PC-3 (cell line): ENCODE results near the gene TBXA2R. TPM values are rescaled to one million over a fixed set of nuclear protein-coding genes. Genes with fewer than 3 reads are reported as not detected.

Experiments used
- ATAC-seq: fragments of 200-7000 bp; cut with Tn5 transposase; 2 replicates; pipeline ENCODE4 v1.9.1; 2020; ENCODE audit warnings: mild to moderate bottlenecking, moderate library complexity
- BruUV-seq: library from RNA; stranded (reverse); fragments of 400-500 nt; replicated peaks from 2 replicates; lab custom pipeline; 2021; lab: Mats Ljungman, UMichigan
- CTCF ChIA-PET: fragments of 300-600 bp; sonication (Branson Sonifier 250); formaldehyde crosslinking; loops from one replicate; lab custom pipeline; 2022; ENCODE audit warnings: antibody characterized with exemption; lab: Charles Lee
- POLR2A ChIA-PET: fragments of 300-600 bp; sonication (Branson Sonifier 250); formaldehyde crosslinking; loops from one replicate; lab custom pipeline; 2022; ENCODE audit warnings: antibody characterized with exemption; ENCODE audit not compliant: unreplicated experiment; lab: Charles Lee
- DNase-seq: peaks from one replicate; pipeline ENCODE4 v3.0.0-alpha.2; 2015
- H2AFZ ChIP-seq: fragments of 300-600 bp; sonication (generic); 2 replicates; pipeline ENCODE4 v1.6.0; 2016; ENCODE audit warnings: antibody characterized with exemption, low read length
- H3F3A ChIP-seq: fragments of 300-600 bp; sonication (generic); one replicate; pipeline ENCODE4 v1.6.0; 2017; ENCODE audit warnings: antibody characterized with exemption, low read length, control low read depth, mild to moderate bottlenecking; ENCODE audit not compliant: unreplicated experiment
- H3K27ac ChIP-seq: fragments of 300-600 bp; sonication (generic); 2 replicates; pipeline ENCODE4 v1.5.1; 2016; ENCODE audit warnings: mild to moderate bottlenecking, low read length
- H3K27me3 ChIP-seq: fragments of 300-600 bp; sonication (generic); 2 replicates; pipeline ENCODE4 v1.6.1; 2016; ENCODE audit warnings: low read length, mixed read lengths
- H3K36me3 ChIP-seq: fragments of 300-600 bp; sonication (generic); 2 replicates; pipeline ENCODE4 v1.6.1; 2016; ENCODE audit warnings: low read depth, mixed run types, low read length, mixed read lengths
- H3K4me1 ChIP-seq: fragments of 300-600 bp; sonication (generic); 2 replicates; pipeline ENCODE4 v1.5.1; 2016; ENCODE audit warnings: low read length; ENCODE audit not compliant: insufficient read depth
- H3K4me2 ChIP-seq: fragments of 300-600 bp; sonication (generic); 2 replicates; pipeline ENCODE4 v1.6.0; 2016; ENCODE audit warnings: low read length
- H3K4me3 ChIP-seq: fragments of 300-600 bp; sonication (generic); 2 replicates; pipeline ENCODE4 v1.5.1; 2016; ENCODE audit warnings: mild to moderate bottlenecking, low read length, mixed read lengths
- H3K79me2 ChIP-seq: fragments of 300-600 bp; sonication (generic); 2 replicates; pipeline ENCODE4 v1.6.1; 2017; ENCODE audit warnings: low read length, mixed read lengths
- H3K9ac ChIP-seq: fragments of 300-600 bp; sonication (generic); 2 replicates; pipeline ENCODE4 v1.6.0; 2016; ENCODE audit warnings: mild to moderate bottlenecking, low read length
- H3K9me2 ChIP-seq: fragments of 300-600 bp; sonication (generic); replicated peaks from 2 replicates; pipeline ENCODE4 v1.6.1; 2016; ENCODE audit warnings: mixed run types, low read length, mixed read lengths
- H3K9me3 ChIP-seq: fragments of 300-600 bp; sonication (generic); 2 replicates; pipeline ENCODE4 v1.6.1; 2016; ENCODE audit warnings: low read length, mixed read lengths
- H4K20me1 ChIP-seq: fragments of 300-600 bp; sonication (generic); 2 replicates; pipeline ENCODE4 v1.6.1; 2016; ENCODE audit warnings: low read length, mixed read lengths
- CTCF ChIP-seq: fragments of 300-600 bp; sonication (generic); conservative IDR thresholded peaks from 2 replicates; pipeline ENCODE4 v1.5.1; 2017; ENCODE audit warnings: antibody characterized with exemption, low read depth, mild to moderate bottlenecking, low read length
- EZH2 ChIP-seq: fragments of 300-600 bp; sonication (generic); IDR thresholded peaks from one replicate; pipeline ENCODE4 v1.6.1; 2017; ENCODE audit warnings: antibody characterized with exemption, mild to moderate bottlenecking, low read length; ENCODE audit not compliant: unreplicated experiment
- EZH2phosphoT487 ChIP-seq: fragments of 300-600 bp; sonication (generic); IDR thresholded peaks from 2 replicates; pipeline ENCODE4 v1.6.1; 2018; ENCODE audit warnings: mild to moderate bottlenecking, antibody characterized with exemption, low read length, borderline replicate concordance
- intact Hi-C: fragments of 100-400 bp; cut with micrococcal nuclease; formaldehyde crosslinking; loops from 2 replicates; pipeline ENCODE4 v1.9.0; 2023
- total RNA-seq: library from RNA; depleted of rRNA; stranded (reverse); fragments of >200 nt; gene quantifications from 2 replicates; pipeline ENCODE4 v1.2.3, GENCODE V29; 2014

TBXA2R gene
- total RNA-seq, 1 experiment from 2014 or later = 0.77 TPM

DNA sequence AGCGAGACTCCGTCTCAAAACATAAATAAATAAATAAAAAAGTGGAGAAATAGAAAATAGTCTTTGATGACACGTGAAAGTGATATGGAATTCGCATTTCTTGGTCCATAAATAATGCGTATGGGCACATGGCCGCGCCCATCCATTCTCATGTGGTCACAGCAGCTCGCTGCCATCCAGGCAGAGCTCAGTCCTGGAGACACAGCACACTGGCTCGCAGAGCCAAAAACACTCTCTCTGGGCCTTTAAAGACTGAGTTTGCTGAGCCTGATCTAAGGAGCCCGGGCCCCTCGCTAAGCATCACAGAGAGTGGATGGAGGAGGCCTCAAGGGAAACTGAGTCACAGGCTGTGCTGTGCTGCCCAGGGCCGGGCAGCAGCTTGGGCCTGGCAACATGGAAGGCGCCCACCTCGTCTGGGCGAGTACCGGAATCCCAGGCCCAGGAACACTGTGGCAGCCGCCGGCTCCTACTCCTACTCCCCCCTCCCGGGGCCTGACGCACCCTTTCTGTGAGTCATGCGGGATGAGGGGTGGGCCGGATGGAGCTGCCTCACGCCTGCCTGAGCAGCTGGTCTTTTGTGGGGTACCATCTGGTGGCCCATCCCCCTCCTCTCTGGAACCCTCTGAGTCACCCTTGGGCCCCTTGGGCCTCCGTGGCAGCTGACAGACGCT, 48.9 kb upstream of the TBXA2R start:
- no peaks in the 10 kb centered on the region for H3K79me2 ChIP-seq
- no peak for TF ChIP-seq CTCF
- no peak for TF ChIP-seq EZH2phosphoT487
- TF ChIP-seq EZH2 = no peak
- H3K4me3 ChIP-seq = peak overlapping the region; percentile 47
- H3K4me2 ChIP-seq = peak overlapping the region; percentile 74
- H3K9ac ChIP-seq = peak overlapping the region; percentile 79
- peaks cover 20% of the 10 kb centered on the region for H3K4me1 ChIP-seq
- ChIA-PET POLR2A (no interaction called here), CTCF (no interaction called here)
- H3K27ac ChIP-seq = peak overlapping the region; percentile 84
- BruUV-seq = TSS peak; percentile 83
- peak overlapping the region; percentile 83 for H2AFZ ChIP-seq
- no peaks in the 10 kb centered on the region for H4K20me1 ChIP-seq
- DNase-seq = peak; percentile 76
- H3F3A ChIP-seq = no peaks in the 10 kb centered on the region
- H3K36me3 ChIP-seq = no peaks in the 10 kb centered on the region
- peak; percentile 90 for ATAC-seq
- no peaks in the 10 kb centered on the region for H3K27me3 ChIP-seq
- intact Hi-C loops = no loop called here
- H3K9me2 ChIP-seq = no peaks in the 10 kb centered on the region
- no peaks in the 10 kb centered on the region for H3K9me3 ChIP-seq

DNA sequence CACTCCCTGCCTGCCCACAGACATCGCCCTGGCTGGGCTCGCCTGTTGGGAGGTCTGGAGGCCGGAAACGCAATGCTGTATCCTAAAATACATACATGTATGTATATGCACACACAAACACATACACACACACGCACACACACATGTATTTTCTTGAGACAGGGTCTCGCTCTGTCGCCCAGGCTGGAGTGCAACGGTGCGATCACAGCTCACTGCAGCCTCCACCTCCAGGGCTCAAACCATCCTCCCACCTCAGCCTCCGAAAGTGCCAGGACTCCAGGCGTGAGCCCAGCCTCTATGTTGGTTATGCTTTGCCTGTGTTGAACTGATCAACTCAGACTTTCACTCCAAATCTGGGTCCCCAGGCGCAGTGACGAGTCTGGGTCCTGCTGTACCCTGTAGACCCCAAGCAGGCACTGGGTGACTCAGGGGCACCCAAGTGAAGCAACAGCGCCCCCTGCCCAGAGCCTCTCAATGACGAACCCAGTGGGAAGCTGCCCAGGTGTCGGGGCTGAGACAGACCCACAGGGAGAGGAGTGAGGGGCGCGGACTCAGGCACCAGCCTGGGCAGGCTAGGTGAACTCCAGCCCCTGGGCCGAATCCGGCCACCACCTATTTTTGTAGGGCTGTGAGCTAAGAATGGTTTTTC, 47.3 kb upstream of the TBXA2R start:
- BruUV-seq = no TSS peak
- Histone ChIP-seq H3K36me3 (no peaks in the 10 kb centered on the region), H3K9ac (no peak overlapping the region), H3K27me3 (no peaks in the 10 kb centered on the region), H3K4me1 (peaks cover 20% of the 10 kb centered on the region), H3F3A (no peaks in the 10 kb centered on the region), H3K27ac (no peak overlapping the region), H4K20me1 (no peaks in the 10 kb centered on the region), H3K9me3 (no peaks in the 10 kb centered on the region), H3K4me2 (no peak overlapping the region), H3K4me3 (no peak overlapping the region), H3K9me2 (no peaks in the 10 kb centered on the region), H3K79me2 (no peaks in the 10 kb centered on the region), H2AFZ (no peak overlapping the region)
- DNase-seq (no peak), ATAC-seq (no peak)
- CTCF ChIA-PET = no interaction called here
- intact Hi-C loops = no loop called here
- TF ChIP-seq CTCF (peak; percentile 47), EZH2 (no peak)
- POLR2A ChIA-PET = no interaction called here

- no peaks in the 10 kb centered on the region for H4K20me1 ChIP-seq
- no peak for TF ChIP-seq EZH2phosphoT487
- no peak for TF ChIP-seq EZH2
- no peak for TF ChIP-seq CTCF
- intact Hi-C loops = no loop called here
- H3K4me1 ChIP-seq = peaks cover 20% of the 10 kb centered on the region
- ATAC-seq = no peak
- H3K27ac ChIP-seq = no peak overlapping the region
- no peak for DNase-seq
- no peaks in the 10 kb centered on the region for H3F3A ChIP-seq
- no peaks in the 10 kb centered on the region for H3K36me3 ChIP-seq
- H3K4me2 ChIP-seq = no peak overlapping the region
- no peaks in the 10 kb centered on the region for H3K27me3 ChIP-seq
- H3K79me2 ChIP-seq = no peaks in the 10 kb centered on the region
- BruUV-seq = no TSS peak
- CTCF ChIA-PET = no interaction called here
- no peak overlapping the region for H3K4me3 ChIP-seq
- no peaks in the 10 kb centered on the region for H3K9me2 ChIP-seq
- POLR2A ChIA-PET = no interaction called here
- H3K9ac ChIP-seq = no peak overlapping the region
- H3K9me3 ChIP-seq = no peaks in the 10 kb centered on the region
- H2AFZ ChIP-seq = no peak overlapping the region
These were observed 46.6 kb upstream of the TBXA2R start for GRCh38 chr19:3653081-3653795.
